Heart right ventricle (tissue), 16 donors: Measurements from ENCODE around the gene DCBLD2. TPM values are rescaled to one million over a fixed set of nuclear protein-coding genes. Genes with fewer than 3 reads are reported as not detected.

Experiments used
- ATAC-seq, 8 donors: fragments of 200-7000 bp; cut with Tn5 transposase; one replicate each; pipeline ENCODE4 v1.9.1; 2020; ENCODE audit warnings: mild to moderate bottlenecking in 8 of 8, moderate library complexity in 8 of 8, moderate number of reproducible peaks in 1 of 8
- DNase-seq, 2 donors: peaks; one replicate each; pipeline ENCODE4 v3.0.0-alpha.2; 2020
- H3K27ac ChIP-seq, 10 donors: fragments of 200-600 bp; sonication (generic) in 2 of 10; one replicate each; pipeline versions ENCODE4 v1.5.0 to v1.8.0; 2020 to 2022; ENCODE audit warnings: mild to moderate bottlenecking in 3 of 10
- H3K27me3 ChIP-seq, 7 donors: fragments of 200-600 bp; one replicate each; pipeline ENCODE4 v1.8.0; 2021 to 2022; ENCODE audit warnings: mild to moderate bottlenecking in 2 of 7
- H3K36me3 ChIP-seq, 9 donors: fragments of 200-600 bp; sonication (generic) in 1 of 9; one replicate each; pipeline versions ENCODE4 v1.5.0 to v1.8.0; 2020 to 2022; ENCODE audit warnings: mild to moderate bottlenecking in 2 of 9
- H3K4me1 ChIP-seq, 9 donors: fragments of 200-600 bp; sonication (generic) in 1 of 9; one replicate each; pipeline versions ENCODE4 v1.5.0 to v1.8.0; 2020 to 2022; ENCODE audit warnings: mild to moderate bottlenecking in 4 of 9
- H3K4me3 ChIP-seq, 10 donors: fragments of 200-600 bp; sonication (generic) in 2 of 10; one replicate each; pipeline versions ENCODE4 v1.5.0 to v1.8.0; 2020 to 2022; ENCODE audit warnings: mild to moderate bottlenecking in 7 of 10, moderate library complexity in 2 of 10
- H3K9me3 ChIP-seq, 11 donors: fragments of 200-600 bp in 10 of 11; sonication (generic) in 2 of 11; one replicate each; pipeline versions ENCODE4 v1.5.0 to v1.8.0; 2013 to 2022; ENCODE audit warnings: mild to moderate bottlenecking in 2 of 11, control low read depth in 1 of 11, moderate library complexity in 1 of 11
- WGBS, 2 donors: extraction: QIAGEN DNeasy Blood & Tissue Kit; methylation state at CpG; one replicate each; pipeline ENCODE4 v1.1.7; 2013; ENCODE audit warnings: inconsistent platforms in 1 of 2; 5-methylcytosine and 5-hydroxymethylcytosine counted together
- intact Hi-C, 10 donors: fragments of 100-400 bp; cut with DNase I; formaldehyde crosslinking; loops; one replicate each; pipeline versions ENCODE4 v1.11.1 to v1.14.2; 2022
- polyA plus RNA-seq, 2 donors: library from polyadenylated mRNA; stranded (reverse); fragments of 200-250 nt; gene quantifications; one replicate each; pipeline ENCODE4 v1.2.3, GENCODE V29; 2013
- total RNA-seq, 10 donors: library from RNA; stranded (reverse); fragmentation: NEBNext Ultra II Directional in 3 of 10; extraction: Animal tissue kit (Norgen Biotek cat#: 25700) in 3 of 10; gene quantifications; one replicate each; pipeline versions ENCODE4 v1.2.1 to v1.2.4, GENCODE V29; 2021 to 2023
- TF ChIP-seq, protein P1 (sequence below), 9 donors: fragments of 200-600 bp; sonication (generic) in 2 of 9; IDR thresholded peaks; one replicate each; pipeline versions ENCODE4 v1.5.0 to v1.8.0; 2021 to 2022; ENCODE audit warnings: antibody characterized with exemption in 9 of 9, mild to moderate bottlenecking in 5 of 9, moderate library complexity in 1 of 9
- donor health status: Arrhythmogenic right ventricular cardiomyopathy.
- donor health status: ischemic (EF 13 %, LVEDD 7.1; RV severe dilation, severe dysfunction).
- donor health status: healthy with polysubstance abuse.
- donor health status: DM: no; HTN: yes; CAD: no.
- donor health status: DM: no; HTN: no; CAD: no.
- donor health status: ischemic (EF 25% LVEDD 6.9; RV normal size, moderate dysfunction).
- donor health status: ischemic (EF 25% LVEDD 5.7; RV mildly dilated, moderate dysfunction).
- donor health status: healthy.
- donor health status: DM: yes; HTN: yes; CAD: no.
- donor health status: Ischemic cardiomyopathy.
- donor health status: ischemic (EF 35%, LVEDD 5.7; RV mildly dilated, moderate dysfunction).
- donor health status: nonischemic (EF 11% LVEDD 7.7; RV severe dilation, severe dysfunction).
- donor health status: DM: yes; HTN: yes; CAD: no.
- donor health status: PGD.
- donor health status: ischemic (EF 29% LVEDD 5.4; RV normal size, mild dysfunction).
- donor health status: nonischemic (EF 23%, LVEDD 6.1; RV moderate dilation, normal function).

Gene DCBLD2
- total and polyA plus RNA-seq, 12 donors = 11.9 to 97.4 (median 40.5) TPM

DNA sequence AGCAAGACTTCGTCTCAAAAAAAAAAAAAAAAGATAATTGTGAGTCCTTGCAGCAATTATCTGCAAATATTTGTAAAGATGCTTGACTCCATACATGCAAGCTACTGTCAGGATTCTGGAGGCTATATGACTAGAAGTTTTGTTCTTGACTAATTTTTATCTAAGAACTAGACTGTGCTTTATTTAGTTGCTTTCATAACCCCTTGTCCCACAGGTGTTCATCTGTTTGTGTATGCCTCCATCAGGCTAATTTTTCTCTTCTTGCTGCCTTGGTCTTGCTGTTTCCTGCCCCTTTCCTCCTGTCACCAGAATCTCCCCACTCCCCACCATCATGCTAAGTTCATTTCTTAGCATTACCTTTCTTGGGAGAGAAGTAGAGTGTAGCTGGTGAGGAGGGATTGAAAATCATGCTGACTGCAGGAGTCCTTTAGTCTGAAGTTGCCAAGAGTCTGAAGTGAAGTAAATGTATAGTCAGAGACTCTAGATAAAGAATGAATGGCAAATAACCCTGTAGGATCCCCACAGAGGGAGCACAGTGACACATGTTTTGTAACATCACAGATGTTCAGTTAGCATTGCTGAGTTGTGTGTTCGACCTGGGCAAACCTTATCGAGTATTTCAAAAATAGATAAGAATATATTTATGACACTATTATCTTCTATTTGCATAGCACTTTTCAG, 125.9 kb downstream of the DCBLD2 start:
- no peak for DNase-seq
- peak overlapping the region in 1 of 10 donors; percentile 21 for H3K27ac ChIP-seq
- H3K4me1 ChIP-seq = peaks cover 21 to 80% (median 43%) of the 10 kb centered on the region in 9 donors
- no peak for ATAC-seq
- intact Hi-C loops = loop anchor here in 2 of 10 donors (5.0 kb wide), 1 partner anchor 38 kb away; no protein-coding TSS in a partner anchor
- WGBS, 2 donors = 66 to 72% methylated on average over 3 of the region's 3 CpGs
- no peaks in the 10 kb centered on the region for H3K27me3 ChIP-seq
- H3K4me3 ChIP-seq = no peak overlapping the region
- H3K36me3 ChIP-seq = peaks cover 0 to 66% (median 4%) of the 10 kb centered on the region in 9 donors
- TF ChIP-seq, protein P1, sequence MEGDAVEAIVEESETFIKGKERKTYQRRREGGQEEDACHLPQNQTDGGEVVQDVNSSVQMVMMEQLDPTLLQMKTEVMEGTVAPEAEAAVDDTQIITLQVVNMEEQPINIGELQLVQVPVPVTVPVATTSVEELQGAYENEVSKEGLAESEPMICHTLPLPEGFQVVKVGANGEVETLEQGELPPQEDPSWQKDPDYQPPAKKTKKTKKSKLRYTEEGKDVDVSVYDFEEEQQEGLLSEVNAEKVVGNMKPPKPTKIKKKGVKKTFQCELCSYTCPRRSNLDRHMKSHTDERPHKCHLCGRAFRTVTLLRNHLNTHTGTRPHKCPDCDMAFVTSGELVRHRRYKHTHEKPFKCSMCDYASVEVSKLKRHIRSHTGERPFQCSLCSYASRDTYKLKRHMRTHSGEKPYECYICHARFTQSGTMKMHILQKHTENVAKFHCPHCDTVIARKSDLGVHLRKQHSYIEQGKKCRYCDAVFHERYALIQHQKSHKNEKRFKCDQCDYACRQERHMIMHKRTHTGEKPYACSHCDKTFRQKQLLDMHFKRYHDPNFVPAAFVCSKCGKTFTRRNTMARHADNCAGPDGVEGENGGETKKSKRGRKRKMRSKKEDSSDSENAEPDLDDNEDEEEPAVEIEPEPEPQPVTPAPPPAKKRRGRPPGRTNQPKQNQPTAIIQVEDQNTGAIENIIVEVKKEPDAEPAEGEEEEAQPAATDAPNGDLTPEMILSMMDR (IDR thresholded peaks at IDR 0.05) = no peak
- H3K9me3 ChIP-seq = no peaks in the 10 kb centered on the region

DNA sequence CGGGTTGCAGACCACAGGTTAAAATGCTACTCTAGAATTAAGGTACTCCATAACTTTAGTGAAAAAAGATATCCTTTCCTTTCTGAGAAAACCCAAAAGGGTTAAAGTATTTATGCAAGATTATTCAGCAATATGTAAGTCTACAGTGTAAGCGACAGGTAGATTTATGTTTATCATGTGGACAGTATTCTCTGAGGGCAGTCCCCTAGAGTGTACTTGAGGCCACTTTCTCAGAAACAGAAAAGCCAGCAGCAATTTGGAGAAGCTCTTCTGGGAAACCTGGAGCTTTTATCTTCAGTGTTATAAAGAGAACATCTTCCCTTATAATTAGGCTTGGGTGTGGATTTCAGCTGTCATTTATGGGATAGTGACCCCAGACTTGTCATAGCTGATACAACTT, 129.5 kb downstream of the DCBLD2 start:
- Histone ChIP-seq H3K27me3 (no peaks in the 10 kb centered on the region), H3K27ac (no peak overlapping the region), H3K9me3 (no peaks in the 10 kb centered on the region), H3K36me3 (peaks cover 0 to 60% (median under 1%) of the 10 kb centered on the region in 9 donors), H3K4me1 (peaks cover 11 to 80% (median 40%) of the 10 kb centered on the region in 9 donors), H3K4me3 (no peak overlapping the region)
- intact Hi-C loops = loop anchor here in 1 of 10 donors (5.0 kb wide), 1 partner anchor 40 kb away; no protein-coding TSS in a partner anchor
- DNase-seq = no peak
- TF ChIP-seq, protein P1 (IDR thresholded peaks at IDR 0.05) = no peak
- no peak for ATAC-seq
- WGBS, 2 donors = 92 to 97% methylated on average over 2 of the region's 2 CpGs

DNA sequence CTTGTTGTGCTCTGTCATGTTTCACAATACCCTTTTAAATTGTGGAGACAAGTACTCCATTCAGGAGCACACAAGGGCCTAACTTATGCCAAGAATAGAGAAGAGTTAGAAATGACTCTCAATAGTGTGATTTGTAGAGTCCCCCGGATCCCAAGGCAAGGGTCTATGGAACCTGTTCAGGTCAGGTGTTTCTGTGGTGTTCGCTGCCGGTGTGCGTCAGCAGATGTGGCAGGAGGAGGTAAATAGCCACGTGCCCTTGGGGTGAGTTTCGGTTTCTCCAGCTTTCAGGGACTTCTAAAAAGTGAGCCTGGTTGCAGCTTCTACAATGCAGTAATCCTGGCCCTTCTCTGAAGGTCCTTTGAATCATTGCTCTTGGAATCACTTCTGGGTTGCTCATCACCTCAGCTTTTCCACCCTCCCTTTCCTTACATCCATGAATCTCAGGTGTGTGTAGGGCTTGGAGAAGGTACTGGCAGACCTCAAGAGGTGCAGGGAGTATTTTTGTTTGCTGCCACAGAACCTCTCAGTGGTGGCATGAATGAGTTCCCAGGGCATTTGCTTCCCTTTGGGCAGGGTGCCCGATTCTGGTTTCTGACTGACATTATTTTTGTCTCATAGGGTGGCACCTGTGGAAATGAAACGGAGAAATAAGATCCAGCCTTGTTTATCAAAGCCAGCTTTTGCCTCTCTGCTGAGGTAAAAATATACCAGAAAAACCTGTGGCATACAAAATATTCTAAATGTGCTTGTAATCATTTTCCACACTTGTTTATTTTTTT, 131.0 kb downstream of the DCBLD2 start:
- ATAC-seq = peak in 7 of 8 donors; percentile 7 to 65 (median 43)
- Histone ChIP-seq H3K9me3 (no peaks in the 10 kb centered on the region), H3K4me3 (no peak overlapping the region), H3K27me3 (no peaks in the 10 kb centered on the region), H3K4me1 (peaks cover 14 to 80% (median 50%) of the 10 kb centered on the region in 9 donors), H3K36me3 (peaks cover 0 to 46% (median 0%) of the 10 kb centered on the region in 9 donors), H3K27ac (peak overlapping the region in 8 of 10 donors; percentile 3 to 72 (median 48))
- peak; percentile 44 to 48 for DNase-seq
- TF ChIP-seq, protein P1 (IDR thresholded peaks at IDR 0.05) = no peak
- intact Hi-C loops = loop anchor here in 1 of 10 donors (5.0 kb wide), 1 partner anchor 38 kb away; no protein-coding TSS in a partner anchor
- WGBS, 2 donors = 74 to 81% methylated on average over 8 of the region's 8 CpGs

DNA sequence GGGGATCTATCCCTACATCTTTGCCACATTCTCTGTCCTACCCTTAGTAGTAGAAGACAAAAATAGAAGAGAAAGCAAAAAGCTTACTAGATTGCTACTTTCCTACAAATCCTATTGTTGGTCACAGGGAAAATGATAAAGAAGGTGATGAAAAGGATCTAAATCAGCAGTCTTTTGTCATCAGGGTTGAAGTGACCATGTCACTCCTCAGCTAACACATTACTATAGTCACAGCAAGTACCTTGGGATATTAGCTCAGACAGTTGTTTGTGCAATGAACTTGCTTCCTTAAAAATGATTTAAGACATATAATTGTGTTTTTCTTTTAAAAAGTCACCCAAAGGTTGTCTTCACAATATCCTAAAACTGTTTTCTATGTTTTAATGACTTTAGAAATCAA, 132.0 kb downstream of the DCBLD2 start:
- Histone ChIP-seq H3K36me3 (peaks cover 0 to 36% (median 0%) of the 10 kb centered on the region in 9 donors), H3K27ac (peak overlapping the region in 8 of 10 donors; percentile 9 to 72 (median 52)), H3K9me3 (no peaks in the 10 kb centered on the region), H3K4me3 (no peak overlapping the region), H3K27me3 (no peaks in the 10 kb centered on the region), H3K4me1 (peaks cover 18 to 87% (median 60%) of the 10 kb centered on the region in 9 donors)
- ATAC-seq (peak in 3 of 8 donors; percentile 62 to 66 (median 65)), DNase-seq (no peak)
- TF ChIP-seq, protein P1 (IDR thresholded peaks at IDR 0.05) = no peak
- intact Hi-C loops = loop anchor here in 3 of 10 donors (5.0 kb wide), 1 partner anchor 37 kb away; no protein-coding TSS in a partner anchor
